Amniotic stem cell (primary cell): Measurements from ENCODE around the gene DLG1.
"Not testable (repeated sequence)": the region's sequence is repeated elsewhere in the genome, so short reads cannot be mapped to it uniquely, and the experiment has no call there.

ENCODE experiments used
- DNase-seq: peaks from one replicate; lab custom pipeline; 2025; lab: John Stamatoyannopoulos, UW

DLG1 gene

DNA sequence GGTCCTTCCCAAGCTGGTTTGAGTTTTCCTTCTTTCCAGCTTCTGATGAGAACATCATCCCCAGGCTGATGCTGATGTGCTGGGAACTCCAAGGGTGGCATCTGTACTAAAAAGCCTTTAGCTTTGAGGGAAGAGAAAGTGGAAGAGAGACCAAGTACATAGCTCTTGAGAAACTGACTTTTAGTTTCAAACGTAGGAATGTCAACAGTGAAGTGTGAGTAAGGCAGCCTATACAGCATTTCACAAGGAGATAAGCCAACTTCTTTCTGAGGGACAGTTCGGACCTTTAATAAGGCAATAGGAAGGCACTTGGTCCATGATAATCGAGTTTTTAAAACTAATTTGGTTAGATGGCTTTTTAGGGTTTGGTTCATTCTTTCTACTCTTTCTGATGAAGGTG is 53.7 kb downstream of the DLG1 start:
- DNase-seq, result no peak

DNA sequence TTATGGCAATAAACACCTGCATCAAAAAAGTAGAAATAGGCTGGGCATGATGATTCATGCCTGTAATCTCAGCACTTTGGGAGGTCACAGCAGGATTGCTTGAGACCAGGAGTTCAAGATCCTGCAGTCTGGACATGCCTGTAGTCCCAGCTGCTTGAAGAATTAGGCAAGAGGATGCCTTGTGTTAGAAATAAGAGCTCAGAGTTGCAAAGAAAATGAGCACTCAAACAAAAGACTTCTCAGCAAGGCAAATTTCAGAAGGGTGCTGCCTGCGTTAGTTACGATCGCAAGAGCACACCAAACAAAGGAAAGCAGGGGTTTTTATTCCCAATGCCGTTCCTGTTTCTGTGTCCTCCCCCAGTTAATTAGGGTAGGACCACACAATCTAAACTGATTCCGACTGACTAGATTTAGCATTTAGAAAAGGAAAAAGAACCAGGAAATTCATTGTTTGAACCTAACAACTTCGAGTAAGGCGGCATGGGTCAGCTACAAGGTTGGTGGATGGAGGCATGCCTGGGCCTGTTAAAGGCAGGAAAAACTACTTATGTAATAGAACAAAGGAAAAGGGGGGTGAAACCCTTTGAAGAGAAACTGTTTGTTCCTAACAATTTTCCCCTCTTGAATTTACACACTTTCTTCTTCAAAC is 55.5 kb downstream of the DLG1 start:
- no peak for DNase-seq

GRCh38 chr3:197241173-197241572 is 57.2 kb downstream of the DLG1 start:
- no peak for DNase-seq

GRCh38 chr3:197239857-197240256 is 58.6 kb downstream of the DLG1 start:
- DNase-seq, result no peak

DNA sequence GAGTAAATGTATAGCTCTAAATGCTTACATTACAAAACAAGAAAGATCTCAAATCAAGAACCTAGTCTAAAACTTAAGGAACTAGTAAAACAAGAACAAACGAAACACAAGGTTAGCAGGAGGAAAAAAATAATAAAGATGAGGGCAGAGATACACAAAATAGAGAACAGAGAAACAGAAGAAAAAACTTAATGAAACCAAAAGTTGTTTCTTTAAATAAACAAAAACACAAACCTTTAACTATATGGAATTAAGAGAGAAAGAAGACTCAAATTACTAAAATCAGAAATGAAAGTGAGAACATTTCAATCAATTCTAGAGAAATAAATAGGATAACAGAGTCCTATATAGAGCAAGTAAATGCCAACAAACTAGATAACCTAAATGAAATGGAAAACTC is 59.6 kb downstream of the DLG1 start:
- DNase-seq, result no peak

DNA sequence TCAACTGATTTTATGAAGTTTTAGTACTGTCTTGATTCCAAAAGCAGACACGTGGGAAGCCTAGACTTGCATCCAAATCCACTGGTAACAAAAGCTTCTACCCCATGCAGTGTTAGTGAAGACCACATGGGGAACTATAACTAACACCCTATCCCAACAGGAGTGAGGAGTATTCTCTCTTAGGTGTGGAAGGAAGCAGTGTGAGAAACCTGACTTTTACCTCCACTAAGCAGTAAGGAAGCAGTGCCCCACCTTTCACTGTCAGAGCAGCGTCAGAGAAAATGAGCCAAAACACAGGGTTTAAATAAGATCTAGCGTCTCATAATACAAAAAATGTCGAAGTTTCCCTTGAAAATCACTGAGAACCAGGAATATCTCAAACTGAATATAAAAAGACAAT is 60.5 kb downstream of the DLG1 start:
- DNase-seq, result no peak

GRCh38 chr3:197236362-197236761 is 62.0 kb downstream of the DLG1 start:
- DNase-seq, result no peak

GRCh38 chr3:197234947-197235914 is 63.2 kb downstream of the DLG1 start:
- no peak for DNase-seq

- no peak for DNase-seq
Measured at GRCh38 chr3:197231321-197231720, 67.1 kb downstream of the DLG1 start.

DNA sequence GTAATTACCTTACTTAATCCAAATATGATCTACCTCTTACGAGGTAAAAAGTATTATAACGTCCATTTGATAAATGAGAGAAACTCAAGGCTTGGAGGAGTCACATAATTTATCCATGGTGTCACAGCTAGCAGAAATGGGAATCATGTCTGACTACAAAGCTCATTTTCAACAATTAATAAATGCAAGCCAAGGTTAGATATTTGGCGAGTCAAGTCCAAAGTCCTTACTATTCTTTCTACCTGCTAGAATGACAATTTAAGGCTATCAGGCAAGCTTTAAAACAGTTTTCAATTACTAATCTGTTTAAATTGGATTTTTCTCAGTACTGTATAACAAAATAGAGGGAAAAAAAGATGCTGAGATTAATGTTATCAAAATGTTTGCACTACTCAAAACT is 68.6 kb downstream of the DLG1 start:
- DNase-seq, result no peak

GRCh38 chr3:197229178-197229577 is 69.2 kb downstream of the DLG1 start:
- no peak for DNase-seq

GRCh38 chr3:197227780-197228574 is 70.4 kb downstream of the DLG1 start:
- no peak for DNase-seq

DNA sequence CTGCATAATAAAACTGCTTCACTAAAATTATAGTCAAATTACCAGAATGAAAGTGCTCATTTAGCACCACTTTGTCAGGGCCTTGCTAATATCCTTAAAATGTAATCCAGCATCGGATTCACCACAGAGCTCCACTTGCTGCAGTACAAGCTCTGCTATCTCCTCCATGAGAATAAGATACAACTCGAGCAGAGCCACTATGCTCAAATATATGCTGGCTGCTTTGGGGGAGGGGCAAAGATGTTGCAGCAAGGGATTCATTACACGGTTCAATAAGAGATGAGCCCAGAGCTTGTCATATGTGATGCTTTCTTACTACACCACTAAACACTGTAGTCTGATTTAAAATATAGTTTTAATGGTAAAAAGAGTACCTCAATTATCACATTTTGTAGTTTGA is 72.2 kb downstream of the DLG1 start:
- DNase-seq, result no peak

DNA sequence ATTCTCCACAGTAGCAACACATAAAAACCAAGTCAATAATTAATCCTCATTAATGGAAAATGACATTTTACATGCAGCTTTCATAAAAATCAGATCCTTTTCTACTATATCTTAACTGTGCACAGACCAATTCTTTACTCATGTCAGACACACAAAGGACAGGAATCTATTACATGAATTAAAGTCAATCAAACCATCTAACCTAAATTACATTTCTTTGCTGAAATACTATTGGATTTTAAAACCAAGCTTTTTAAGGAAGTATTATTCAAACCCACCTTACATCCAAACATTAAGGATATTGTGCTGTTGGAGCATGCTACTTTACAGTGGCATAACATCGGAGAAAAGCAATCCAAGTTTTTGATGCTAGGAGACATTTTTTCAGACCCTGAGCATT is 72.8 kb downstream of the DLG1 start:
- DNase-seq, result no peak

DNA sequence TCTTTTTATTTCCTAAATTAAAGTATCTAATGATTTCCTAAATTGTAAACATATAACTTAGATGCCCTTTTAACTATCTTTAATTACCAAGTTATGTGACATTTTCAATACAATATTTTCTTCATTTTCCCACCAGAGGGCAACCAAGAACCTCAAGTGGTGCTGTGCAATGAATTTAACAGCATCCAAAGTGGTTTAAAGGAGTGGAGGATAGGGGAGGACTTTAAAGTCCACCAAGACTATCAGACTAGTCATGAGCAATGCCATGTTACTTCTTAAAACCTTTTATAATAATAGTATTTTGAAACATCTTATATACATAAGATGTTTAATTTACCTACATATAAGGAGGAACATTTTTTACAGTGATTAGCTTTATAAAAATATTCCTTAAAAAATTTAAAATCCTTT is 74.4 kb downstream of the DLG1 start:
- peak; percentile 15 for DNase-seq

- DNase-seq, result no peak
Measured at GRCh38 chr3:197222937-197223370, 75.5 kb downstream of the DLG1 start.

DNA sequence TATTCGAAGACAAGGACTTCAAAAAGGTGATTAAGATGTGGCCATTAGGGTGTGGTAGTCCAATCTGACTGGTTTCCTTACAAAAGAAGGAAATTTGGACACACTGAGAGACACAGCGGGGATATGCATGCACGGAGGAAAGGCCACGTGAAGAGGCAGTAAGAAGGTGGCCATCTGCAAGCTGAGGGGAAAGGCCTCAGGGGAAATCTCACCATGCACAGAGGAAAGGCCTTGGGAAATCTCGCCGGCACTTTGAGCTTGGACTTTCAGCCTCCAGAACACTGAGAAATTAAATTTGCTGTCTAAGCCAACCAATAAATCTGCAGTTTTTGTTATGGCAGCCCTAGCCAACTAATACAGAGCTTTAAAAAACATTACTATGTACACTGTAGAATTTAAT is 78.8 kb downstream of the DLG1 start:
- DNase-seq, result no peak

DNA sequence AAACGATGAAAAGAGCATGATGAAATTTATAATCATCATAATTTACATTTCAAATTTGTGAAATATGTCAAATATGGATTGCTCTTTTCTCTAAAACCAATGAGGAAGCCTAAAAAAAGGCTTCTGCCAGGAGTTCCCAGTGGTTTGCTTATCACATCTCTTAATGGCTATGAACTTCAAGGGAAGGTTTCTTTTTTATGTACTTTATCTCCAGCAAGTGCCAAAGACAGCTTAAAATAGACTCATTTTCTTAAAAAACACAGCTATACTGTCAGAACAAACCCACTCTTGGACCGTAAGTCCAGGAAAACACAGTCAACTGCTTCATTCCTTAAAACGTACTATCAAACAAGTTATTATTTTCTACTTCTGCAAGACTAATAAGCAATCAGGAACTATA is 80.2 kb downstream of the DLG1 start:
- DNase-seq, result no peak

GRCh38 chr3:197216914-197217313 is 81.5 kb downstream of the DLG1 start:
- DNase-seq, result no peak

- peak; percentile 1 for DNase-seq
Measured at GRCh38 chr3:197216169-197216860, 82.1 kb downstream of the DLG1 start.

- no peak for DNase-seq
Measured at GRCh38 chr3:197212290-197212689, 86.1 kb downstream of the DLG1 start.

DNA sequence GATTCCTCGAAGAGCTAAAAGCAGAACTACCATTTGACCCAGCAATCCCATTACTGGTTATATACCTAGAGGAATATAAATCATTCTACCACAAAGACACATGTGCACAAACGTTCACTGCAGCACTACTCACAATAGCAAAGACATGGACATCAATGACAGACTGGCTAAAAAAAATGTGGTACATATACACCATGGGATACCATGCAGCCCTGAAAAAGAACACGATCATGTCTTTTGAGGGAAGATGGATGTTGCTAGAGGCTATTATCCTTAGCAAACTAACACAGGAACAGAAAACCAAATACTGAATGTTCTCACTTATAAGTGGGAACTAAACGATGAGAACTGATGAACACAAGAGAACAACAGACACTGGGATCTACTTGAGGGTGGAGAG is 86.7 kb downstream of the DLG1 start:
- DNase-seq, result not testable (repeated sequence)
